Measurements from ENCODE around the gene MBD3L5.

DNA sequence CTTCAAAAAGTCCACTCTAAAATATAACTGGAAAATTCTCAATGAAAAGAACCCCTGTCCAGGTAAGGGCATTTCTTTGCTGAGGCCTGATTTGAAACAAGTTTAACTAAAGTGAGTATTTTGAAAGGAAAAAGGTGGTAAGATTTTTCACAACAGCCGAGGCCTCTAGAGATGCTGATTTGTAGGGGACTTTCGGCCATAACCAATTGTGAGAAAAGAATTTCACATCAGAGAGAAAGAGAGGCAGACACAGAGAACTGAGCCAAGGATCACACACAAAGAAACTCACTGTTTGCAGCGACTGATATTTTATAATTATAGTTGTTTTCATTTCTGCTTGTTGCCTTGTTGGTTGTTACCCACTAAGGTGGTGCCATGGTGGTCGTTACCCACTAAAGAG, 33.6 kb upstream of the MBD3L5 start:
- TF ChIP-seq CTCF (conservative IDR thresholded peaks at IDR 0.05) = no peak
- no peak for TF ChIP-seq EZH2 (IDR thresholded peaks at IDR 0.05; ENCODE audit: low read depth)
